Stimulated activated CD4-positive, alpha-beta T cell treated with anti-CD3 and anti-CD28 coated beads, Interleukin-2, amount 100 ng/mL, for 24 hours (primary cell): Measurements from ENCODE around the gene KHDC1.
"Not testable (repeated sequence)": the region's sequence is repeated elsewhere in the genome, so short reads cannot be mapped to it uniquely, and the experiment has no call there.

ENCODE experiments used
- DNase-seq, 2 donors: peaks; one replicate each; pipeline ENCODE4 v3.0.0-alpha.2; 2020

Gene KHDC1

DNA sequence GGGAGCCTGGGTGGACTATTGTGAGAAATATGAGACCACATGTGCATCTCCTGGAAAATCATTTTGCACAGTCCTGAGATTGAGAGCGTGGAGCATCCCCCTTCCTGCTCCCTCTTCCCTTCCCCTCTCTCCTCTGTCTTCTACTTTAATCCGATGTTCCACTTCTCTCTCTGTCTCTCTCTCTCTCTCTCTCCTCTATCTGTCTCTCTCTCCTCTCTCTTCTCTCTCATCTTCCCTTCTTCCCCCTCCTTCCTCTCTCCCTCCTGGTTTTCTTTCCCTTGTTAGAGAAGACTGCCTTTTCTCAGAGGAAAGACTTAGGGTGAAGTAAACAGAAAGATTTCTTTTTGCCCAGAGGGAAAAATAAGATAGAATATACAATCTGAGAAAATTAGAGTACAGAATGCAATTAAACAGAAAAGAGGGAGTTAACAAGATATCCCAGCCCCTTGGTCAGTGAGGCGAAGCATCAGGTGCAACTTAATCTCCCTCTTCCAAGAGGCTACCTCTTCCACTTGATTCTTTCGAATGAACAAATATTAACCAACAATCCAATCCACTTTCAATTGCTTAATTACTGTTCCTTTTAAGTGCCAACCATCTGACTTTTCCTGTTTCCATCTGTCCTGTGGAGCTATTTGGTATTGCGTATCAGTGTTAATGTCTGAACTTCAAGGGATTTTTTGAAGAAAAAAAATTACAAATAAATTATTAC lies 14.6 kb downstream of the KHDC1 start:
- DNase-seq = no peak

DNA sequence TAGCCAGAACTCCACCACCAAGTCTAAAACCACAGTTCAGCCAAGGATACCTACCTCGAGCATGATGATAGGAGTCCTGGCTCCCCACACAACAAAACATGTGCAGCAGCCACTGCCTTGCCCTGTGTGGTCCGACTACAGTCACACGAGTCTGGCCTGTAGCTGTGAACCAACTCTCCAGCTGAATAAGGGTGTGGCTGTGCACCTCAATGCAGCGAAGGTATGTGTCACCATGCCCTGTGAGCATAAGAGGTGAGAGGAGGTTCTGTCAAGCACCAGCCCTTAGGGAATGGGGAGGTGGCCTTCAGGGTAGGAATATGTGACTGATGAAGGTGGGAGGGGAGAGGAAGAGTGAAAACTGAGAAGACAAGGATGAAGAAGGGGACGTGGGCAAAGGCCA lies 21.0 kb downstream of the KHDC1 start:
- DNase-seq = no peak

DNA sequence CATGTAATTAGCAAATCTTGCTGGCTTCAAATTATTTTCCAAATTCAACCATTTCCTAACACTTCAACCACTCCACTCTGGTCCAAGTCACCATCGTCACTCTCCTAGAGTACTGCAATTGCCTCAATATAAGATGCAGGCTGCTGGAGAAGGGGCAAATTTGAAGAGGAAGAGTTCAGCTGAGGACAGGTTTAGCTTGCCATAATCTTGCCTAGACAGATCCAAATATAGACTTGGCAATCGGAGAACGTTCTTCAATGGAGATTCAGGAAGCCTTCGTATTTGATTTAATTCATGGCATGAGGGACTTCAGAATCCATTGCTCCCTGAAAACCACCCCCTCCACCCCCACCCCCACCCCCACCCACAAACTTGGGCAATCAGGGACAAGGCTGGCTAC lies 22.3 kb downstream of the KHDC1 start:
- no peak for DNase-seq

DNA sequence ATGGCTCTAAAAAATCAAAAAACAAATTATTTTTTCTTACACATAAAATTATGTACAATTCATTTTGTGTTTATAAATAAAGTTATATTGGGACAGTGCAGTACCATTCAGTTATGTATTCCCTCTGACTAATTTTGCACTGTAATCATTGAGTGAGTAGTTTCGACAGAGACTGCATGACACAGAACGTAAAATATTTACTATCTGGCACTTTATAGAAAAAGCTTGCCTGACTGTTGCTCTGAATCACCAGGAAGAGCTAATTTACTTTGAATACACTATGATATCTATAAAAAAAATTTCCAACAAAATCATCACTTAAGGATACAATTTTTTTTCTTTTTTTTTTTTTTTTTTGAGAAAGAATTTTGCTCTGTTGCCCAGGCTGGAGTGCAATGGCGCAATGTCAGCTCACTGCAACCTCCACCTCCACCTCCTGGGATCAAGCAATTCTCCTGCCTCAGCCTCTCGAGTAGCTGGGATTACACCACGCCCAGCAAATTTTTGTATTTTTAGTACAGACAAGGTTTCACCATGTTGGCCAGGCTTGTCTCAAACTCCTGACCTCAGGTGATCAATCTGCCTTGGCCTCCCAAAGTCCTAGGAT lies 26.7 kb downstream of the KHDC1 start:
- no peak for DNase-seq

DNA sequence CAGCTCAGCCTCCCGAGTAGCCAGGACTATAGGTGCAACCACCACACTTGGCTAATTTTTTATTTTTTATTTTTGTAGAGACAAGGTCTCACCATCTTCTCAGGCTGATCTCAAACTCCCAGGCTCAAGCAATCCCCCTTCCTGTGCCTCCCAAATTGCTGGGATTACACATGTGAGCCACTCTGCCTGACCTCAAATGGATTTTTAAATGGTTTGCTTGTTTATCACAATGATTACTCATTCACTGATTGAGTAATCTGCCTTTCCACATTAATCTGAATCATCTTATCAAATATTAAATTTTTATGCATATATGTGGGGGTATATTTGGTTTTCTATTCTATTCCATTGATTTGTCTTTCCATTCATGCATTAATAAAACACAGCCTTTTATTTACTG lies 28.3 kb downstream of the KHDC1 start:
- no peak for DNase-seq

DNA sequence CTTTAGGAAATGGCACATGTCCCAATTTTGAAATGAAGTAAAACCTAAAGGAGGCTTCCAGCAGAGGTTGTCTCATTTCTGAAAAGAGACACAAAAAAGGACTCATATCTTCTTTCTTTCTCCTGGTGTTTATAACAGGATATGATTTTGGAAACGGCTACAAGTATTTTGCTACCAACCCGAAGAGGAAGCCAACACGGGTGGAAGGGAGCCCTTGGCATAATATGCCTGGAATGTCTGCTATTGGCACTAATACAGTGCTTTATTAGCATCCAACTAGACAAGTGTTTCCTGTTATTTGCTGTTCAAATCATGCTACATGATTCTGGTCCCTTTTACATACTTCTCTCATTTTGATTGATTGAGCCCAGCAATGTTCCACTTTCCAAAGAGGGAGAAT lies 29.0 kb downstream of the KHDC1 start:
- not testable (repeated sequence) for DNase-seq

DNA sequence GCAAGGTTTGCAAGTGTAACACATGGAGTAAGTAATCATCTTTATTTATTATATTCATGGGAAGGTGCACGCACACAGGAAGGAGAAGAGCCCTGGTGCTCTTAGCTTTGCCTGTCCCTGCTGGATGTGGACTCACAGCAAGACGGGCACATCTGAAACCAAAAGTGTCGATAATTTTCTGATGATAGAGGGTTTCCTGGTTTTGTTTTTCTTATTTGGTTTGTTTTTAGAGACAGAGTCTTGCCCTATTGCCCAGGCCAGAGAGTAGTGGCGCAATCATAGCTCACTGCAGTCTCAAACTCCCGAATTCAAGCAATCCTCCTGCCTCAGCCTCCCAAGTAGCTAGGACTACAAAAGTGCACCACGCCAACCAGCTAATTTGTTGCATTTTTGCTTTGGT lies 29.9 kb downstream of the KHDC1 start:
- DNase-seq = no peak

DNA sequence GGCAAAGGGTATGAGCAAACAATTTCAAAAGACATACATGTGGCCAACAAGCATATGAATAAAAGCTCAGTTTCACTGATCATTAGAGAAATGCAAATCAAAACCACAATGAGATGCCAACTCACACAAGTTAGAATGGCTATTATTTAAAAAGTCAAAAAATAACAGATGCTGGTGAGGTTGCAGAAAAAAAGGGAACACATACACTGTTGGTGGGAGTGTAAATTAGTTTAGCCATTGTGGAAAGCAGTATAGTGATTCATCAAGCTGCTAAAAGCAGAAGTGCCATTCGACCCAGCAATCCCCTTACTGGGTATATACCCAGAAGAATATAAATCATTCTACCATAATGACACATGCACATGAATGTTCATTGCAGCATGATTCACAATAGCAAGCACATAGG lies 31.0 kb downstream of the KHDC1 start:
- no peak for DNase-seq

DNA sequence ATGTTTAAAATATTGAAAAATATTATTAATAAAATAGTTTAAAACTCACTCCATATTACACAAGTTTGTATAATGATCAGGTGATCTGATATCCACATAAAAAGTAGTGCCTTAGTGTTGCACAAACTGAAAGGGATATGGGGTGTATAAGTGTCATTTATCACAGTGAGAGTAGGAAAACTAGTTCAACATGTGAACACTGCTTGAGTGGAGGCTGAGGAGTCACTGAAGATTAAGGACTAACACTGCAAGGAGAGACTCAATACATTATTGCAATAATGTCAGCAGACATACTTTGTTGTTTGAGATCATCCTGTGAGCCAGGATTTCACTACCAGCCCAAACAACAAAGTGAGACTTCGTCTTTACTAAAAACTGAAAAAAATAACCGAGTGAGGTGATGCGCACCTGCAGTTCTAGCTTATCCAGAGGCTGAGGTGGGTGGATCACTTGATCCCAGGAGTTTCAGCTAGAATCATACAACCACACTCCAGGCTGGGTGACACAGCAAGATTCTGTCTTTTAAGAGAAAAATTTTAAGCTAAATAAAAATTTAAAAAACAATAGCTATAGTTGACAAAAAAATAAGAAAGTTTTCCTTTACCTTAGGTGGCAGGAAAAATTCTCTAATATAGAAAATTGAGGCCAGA lies 35.3 kb downstream of the KHDC1 start:
- DNase-seq = no peak

DNA sequence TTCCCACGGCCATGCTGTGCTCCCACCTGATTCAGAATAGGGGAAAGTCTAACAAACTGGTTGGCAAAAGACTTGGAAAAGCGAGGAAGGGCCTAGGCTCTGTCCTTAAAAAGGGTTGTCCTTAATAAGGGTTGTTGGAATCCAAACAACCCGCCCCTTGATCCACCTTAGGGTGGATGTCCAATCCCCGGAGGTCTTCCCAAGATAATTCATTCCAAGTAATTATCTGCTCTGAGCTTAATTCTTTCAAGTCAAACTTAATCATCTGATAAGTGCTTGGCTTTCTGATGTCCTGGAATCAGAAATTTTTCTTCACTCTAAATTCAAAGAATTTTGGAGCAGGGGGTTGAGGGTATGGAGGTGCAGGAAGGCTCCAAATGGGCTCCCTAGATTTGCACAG lies 37.6 kb downstream of the KHDC1 start, which contains the start of gene KHDC1L:
TSS of gene KHDC1L (minus strand) at position 101 of the 400 bp plus-strand sequence. CDS start at position 13, 88 bp downstream.
- DNase-seq = no peak

DNA sequence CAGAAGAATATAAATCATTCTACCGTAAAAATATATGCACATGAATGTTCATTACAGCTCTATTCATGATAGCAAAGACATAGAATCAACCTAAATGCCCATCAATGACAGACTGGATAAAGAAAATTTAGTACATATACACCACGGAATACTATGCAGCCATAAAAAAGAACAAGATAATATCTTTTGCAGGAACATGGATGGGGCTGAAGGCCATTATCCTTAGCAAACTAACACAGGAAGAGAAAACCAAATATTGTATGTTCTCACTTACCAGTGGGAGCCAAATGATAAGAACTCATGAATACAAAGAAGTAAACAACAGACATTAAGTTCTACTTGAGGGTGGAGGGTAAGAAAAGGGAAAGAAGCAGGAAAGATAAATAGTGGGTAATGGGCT lies 46.1 kb downstream of the KHDC1 start:
- DNase-seq = no peak

DNA sequence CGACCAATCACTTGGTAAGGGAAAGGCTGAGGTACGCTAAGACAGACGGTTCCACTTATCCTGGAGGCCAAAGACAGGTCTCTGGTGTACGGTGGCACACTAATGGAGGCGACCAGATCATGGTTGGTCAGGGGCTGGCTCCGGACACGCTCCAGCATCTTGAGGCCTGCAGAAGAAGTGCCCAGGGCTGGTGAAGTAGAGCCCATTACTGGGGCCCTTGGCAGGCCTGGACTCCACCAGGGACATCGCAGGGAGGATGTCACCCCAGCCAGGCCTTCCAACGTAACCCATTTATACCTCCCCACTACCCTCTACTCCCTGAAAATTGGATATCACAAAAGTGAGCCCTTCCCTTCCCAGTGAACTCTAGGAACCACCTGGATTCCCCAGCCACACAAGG lies 53.9 kb downstream of the KHDC1 start:
- DNase-seq = no peak

DNA sequence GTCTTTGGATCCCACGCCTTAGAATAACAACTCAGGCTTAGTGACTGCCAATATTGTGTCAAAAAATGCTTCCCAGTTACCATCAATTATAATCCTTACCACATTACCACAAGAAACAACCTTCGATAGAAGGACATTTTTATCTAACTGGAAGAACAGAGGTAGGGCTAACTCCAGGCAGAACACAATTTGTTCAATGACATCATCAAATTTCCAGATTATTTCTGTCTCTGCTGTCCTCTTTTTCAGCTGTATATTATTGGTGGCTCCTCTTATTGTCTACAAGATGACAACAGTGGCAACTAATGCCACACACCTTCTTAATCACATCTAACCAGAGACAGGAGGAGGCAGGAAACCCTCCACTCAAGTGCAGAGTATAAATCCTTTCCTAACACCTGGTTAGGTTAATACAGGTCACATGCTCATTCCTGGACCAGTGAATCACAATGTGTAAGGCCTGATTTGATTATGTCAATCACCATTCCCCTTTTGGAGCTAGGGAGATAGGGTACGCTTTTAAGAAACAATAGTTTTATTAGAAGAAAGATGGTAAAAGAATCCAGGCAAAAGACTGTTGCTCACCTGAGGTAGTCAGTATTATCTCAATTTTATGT lies 55.7 kb downstream of the KHDC1 start:
- no peak for DNase-seq

DNA sequence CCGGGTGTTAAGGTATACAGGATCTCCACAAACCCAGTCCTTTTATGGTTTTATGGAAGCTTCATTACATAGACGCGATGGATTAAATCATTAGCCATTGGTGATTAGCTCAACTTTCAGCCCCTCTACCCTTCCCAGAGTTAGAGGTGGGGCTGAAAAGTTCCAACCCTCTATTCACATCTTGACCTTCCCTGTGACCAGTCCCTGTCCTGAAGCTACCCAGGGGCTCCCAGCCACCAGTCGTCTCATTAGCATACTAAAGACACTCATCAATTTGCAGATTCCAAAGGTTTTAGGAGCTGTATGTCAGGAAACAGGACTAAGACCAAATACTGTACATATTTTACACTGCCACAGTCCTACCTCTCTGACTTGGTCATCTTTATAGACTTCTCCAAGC lies 58.7 kb downstream of the KHDC1 start:
- DNase-seq = no peak

DNA sequence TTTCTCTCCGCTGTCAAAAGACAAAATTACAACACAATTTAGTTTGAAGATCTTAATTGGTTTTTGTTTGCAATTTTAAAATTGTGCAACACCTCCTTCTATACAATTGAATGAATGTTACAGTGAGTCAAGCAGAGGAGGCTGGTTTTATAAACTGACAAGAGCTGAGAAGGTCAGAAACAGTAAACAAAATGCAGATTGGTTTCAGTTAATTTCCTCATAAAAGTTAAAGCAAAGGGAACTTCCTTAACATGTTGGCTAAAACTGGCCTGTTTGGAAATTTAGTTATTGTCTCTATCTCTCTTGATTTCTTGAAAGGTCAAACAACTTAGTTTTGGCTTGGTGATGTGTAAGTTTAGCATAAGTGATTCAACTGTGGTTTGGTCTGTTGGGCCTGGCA lies 59.9 kb downstream of the KHDC1 start:
- DNase-seq = no peak

DNA sequence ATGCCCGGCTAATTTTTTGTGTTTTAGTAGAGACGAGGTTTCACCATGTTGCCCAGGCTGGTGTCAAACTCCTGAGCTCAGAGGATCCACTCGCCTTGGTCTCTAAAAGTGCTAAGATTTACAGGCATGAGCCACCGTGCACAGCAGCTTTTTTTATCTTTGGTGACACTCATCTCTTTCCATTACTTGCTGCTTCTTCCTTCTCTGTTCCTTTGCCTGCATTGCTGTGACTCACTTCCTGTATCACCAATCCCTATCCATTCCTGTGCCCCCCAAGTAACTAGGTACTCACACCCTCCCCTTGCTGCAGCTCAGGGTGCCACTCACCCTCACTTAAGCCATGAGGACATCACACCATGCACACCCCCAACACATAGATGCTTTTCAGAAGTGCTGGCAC lies 62.3 kb downstream of the KHDC1 start:
- no peak for DNase-seq

DNA sequence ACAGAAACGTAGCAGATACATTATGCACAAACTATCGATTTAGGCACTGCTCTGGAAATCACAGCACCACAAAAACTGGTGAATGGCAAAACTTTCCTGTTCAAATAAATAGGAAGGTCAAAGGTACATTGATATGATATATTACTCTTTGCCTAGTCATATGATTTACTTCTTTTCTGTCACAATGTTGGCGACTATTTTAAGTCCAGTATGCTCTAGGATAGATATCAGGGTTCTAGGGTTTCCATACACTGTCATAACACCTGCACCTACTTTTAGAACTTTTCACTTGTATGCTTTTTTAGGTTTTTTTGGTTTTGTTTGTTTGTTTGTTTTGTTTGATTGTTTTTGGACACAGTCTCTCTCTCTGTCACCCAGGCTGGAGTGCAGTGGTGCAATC lies 62.7 kb downstream of the KHDC1 start:
- no peak for DNase-seq

DNA sequence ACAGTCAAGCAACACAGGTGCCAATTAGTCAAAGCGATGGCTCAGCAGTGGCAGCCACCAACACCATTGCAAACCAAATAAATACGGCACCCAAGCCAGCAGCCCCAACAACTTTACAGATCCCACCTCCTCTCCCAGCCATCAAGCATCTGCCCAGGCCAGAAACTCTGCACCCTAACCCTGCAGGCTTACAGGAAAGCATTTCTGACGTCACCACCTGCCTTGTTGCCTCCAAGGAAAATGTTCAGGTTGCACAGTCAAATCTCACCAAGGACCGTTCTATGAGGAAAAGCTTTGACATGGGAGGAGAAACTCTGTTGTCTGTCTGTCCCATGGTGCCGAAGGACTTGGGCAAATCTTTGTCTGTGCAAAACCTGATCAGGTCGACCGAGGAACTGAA lies 68.3 kb downstream of the KHDC1 start:
- DNase-seq = no peak

DNA sequence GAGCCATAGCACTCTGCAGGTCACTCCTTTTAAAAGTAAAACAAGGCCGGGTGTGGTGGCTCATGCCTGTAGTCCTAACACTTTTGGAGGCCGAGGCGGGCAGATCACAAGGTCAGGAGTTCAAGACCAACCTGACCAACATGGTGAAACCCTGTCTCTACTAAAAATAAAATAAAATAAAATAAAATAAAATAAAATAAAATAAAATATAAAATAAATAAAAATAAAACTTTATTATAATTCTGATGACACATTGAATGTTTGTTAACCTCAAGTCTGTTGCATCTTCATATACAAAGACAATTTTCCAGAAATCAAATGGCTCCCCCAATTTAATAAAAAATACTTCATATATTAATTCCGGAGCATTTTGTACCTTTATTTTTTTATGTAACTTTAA lies 69.7 kb downstream of the KHDC1 start:
- DNase-seq = not testable (repeated sequence)
